GM19043 (cell line): Measurements from ENCODE around the gene ELP6.
"Not testable (repeated sequence)": the region's sequence is repeated elsewhere in the genome, so short reads cannot be mapped to it uniquely, and the experiment has no call there.

Experiments used
- ATAC-seq: cut with Tn5 transposase; IDR thresholded peaks from one replicate; pipeline ENCODE4 v1.9.1; 2021; ENCODE audit warnings: low read depth; ENCODE audit not compliant: unreplicated experiment

Gene ELP6

DNA sequence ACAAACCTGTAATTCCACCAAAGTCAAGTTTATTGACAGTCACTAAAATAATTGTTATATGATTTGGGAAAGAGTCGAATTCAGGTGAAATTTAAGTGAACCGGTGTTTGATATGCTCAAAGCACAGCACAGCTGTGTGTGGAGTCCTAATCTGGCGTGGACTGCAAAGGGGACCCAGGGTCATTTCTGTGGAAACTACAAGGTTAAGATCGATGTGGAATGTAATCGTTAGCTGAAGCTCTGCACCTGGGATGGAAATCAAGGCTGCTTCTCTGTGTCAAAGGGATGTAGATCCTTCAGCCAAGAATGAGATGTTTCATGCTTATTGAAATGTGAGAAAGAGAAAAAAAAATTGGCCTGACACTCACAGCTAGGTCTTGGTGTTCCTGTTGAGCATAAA lies 1.6 kb upstream of the ELP6 start:
- ATAC-seq: no peak

DNA sequence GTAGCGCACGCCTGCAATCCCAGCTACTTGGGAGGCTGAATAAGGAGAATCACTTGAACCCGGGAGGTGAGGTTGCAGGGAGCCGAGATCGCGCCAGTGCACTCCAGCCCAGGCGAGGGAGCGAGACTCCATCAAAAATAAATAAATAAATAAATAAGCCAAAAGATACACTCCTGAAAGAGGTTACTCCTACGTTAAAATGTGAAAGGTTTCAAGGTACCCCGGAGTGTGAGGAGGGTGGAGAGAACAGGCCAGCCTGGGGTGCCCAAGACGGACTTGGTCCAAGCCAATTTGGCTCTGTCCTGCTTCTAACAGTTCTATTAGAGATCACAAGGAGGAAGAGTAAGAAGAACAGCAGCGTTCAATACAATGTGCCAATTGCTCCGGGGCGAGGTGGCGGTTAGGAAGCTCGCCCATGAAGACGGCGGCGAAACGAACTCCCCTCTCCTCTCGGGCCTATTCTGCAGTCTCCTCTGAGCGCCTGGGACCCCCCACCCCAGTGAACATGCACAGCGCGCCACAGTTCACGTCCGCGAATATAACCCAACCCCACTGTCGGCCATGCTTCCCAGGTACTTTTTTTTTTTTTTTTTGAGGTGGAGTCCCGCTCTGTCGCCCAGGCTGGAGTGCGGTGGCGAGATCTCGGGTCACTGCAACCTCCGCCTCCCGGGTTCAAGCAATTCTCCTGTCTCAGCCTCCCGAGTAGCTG lies 942 bp downstream of the ELP6 start:
- ATAC-seq: no peak

- ATAC-seq: not testable (repeated sequence)
These were observed 8.2 kb downstream of the ELP6 start for GRCh38 chr3:47505267-47505666.

DNA sequence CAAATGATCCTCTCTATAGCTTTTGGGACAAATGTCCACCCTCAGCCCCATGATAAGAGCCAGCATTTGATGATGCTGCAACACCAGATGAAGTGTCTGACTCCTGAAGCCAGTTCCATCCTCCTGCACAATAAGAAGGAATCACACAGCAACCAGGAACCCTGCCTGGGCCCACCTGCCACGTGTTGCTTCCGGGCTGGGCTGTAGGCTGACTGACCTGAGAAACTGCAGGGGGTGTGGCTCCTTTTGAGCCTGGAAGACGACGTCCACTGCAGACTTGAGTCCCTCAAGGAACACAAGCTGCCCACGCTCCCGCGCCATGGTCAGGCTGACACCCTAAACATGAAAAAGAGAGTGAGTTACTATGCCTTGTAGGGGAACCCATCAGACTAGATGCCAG lies 9.4 kb downstream of the ELP6 start:
- ATAC-seq: no peak

- ATAC-seq: no peak
These were observed 10.5 kb downstream of the ELP6 start for GRCh38 chr3:47503033-47503432.

GRCh38 chr3:47496892-47497291 lies 16.6 kb downstream of the ELP6 start:
- ATAC-seq: no peak

DNA sequence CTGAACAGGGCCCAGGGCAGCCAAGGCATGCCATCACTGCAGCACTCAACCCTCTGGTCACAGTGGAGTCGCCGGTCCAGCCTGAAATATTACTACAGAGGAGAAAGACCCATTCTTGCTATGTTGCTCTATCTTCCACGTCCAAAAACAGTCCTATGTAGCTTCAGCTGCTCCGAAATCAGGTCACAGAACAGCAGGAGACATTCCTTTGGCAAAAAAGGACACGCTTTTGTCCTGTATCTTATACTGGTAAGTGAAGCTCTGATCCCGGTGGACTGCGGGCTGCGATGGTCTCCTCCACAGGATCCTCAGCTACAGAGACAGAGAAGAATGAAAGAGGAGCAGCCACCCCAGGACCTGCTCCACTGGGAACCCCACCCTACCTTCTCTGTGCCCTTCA lies 17.6 kb downstream of the ELP6 start:
- ATAC-seq: no peak

GRCh38 chr3:47495111-47495510 lies 18.4 kb downstream of the ELP6 start:
- no peak for ATAC-seq

DNA sequence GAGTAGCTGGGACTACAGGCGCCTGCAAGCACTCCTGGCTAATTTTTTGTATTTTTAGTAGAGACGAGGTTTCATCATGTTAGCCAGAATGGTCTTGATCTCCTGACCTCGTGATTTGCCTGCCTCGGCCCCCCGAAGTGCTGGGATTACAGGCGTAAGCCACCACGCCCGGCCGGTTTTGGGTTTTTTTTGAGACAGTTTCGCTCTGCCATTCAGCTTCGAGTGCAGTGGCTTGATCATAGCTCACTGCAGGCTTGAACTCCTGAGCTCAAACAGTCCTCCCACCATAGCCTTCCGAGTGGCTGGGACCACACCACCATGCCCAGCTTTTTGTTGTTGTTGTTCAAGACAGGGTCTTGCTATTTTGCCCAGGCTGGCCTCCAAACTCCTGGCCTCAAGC lies 21.7 kb downstream of the ELP6 start:
- ATAC-seq: no peak

- ATAC-seq: no peak
These were observed 22.3 kb downstream of the ELP6 start for GRCh38 chr3:47491186-47491585.

- ATAC-seq: no peak
These were observed 26.2 kb downstream of the ELP6 start for GRCh38 chr3:47487265-47487664.

- ATAC-seq: no peak
These were observed 27.7 kb downstream of the ELP6 start for GRCh38 chr3:47485812-47486211.

DNA sequence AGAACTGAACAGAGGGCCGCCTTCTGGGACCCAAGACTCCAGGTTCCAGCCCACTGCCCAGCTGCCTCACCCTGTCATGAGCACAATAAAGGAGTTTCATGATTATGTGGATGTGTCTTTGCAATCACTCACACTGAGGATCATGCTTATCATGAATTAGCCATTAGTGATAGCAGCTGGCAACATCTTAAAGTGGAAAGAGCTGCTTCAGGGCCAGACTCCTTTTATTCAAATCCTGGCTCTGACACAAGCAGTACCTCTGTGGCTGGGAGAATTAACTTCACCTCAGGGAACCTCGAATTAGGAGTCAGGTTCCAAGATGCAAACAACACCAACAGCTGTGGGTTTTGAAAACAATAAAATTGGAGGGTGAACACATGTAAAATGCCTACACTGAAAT lies 31.1 kb downstream of the ELP6 start:
- no peak for ATAC-seq

GRCh38 chr3:47481763-47482162 lies 31.7 kb downstream of the ELP6 start:
- ATAC-seq: not testable (repeated sequence)

DNA sequence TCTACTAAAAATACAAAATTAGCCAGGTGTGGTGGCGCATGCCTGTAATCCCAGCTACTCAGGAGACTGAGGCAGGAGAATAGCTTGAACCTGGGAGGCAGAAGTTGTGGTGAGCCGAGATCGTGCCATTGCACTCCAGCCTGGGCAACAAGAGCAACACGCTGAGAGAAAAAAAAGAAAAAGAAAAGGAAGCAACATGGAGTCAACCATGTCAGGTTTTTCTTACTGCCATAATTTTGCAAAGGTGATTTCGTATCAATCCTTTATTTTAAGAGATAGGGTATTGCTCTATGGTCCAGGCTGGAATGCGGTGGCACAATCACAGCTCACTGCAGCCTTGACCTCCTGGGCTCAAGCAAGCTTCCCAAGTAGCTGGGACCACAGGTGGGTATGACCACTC lies 33.2 kb downstream of the ELP6 start:
- ATAC-seq: not testable (repeated sequence)

DNA sequence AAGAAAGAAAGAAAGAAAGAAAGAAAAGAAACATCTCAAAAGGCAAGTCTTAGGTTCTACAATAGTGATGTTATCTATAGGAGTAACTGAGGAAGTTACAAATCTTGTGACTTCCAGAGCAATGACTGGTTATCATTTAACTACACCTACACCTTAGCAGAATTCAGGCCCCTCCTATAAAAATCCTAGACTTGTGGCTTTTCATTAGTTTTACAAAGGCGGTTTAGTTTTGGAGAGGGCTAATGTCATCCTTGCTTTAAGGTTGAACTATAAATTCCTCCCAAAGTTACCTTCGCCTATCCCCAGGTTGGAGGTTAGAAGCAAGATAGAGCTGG lies 33.7 kb downstream of the ELP6 start:
- ATAC-seq: no peak

DNA sequence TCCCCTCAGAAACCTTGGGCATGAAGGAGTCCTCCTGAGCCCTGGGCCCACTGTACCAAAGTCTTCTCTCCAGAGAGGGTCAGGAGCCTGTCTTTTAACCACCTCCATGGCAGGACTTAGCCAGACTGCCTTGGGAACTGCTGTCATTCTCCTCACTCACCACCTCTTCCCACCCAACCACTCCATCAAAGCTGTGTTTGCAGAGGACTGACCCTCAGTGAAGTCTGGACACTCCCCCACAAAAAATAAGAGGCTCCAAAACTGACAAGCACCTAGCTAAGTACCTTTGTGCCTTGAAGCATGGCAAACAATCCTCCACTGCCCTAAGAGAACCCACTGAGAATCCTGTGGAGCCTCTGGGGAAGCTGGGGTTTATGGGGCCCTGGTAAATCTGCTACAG lies 35.5 kb downstream of the ELP6 start:
- no peak for ATAC-seq

DNA sequence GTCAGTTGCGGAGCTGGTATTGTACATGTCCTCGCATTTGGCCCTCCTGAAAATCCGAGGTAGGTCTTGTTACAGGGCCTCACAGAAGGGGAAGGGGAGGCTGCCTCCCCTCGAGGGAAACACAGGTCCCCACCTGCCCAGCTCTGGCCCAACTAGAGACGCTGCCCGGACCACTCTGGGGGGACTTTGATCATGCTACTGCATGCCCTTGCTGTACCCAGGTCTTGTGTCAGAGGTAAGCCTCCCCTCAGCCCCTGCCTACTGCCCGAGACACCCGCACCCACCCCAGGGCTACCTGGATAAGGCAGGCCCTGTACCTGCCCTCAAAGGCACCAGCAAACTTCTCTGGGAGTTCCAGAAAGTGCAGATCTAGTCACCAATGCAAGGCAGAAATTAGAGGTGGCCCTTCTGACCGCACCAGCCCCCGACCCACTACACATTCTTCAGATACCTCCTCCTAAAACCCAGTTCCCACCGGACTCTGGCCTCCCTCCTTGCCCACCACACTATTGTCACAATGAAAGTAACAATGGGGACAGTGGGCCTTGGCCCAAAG lies 36.8 kb downstream of the ELP6 start:
- ATAC-seq: no peak

- ATAC-seq: no peak
These were observed 37.2 kb downstream of the ELP6 start for GRCh38 chr3:47476330-47476626.

- peak; percentile 89 for ATAC-seq
These were observed 37.8 kb downstream of the ELP6 start, which contains the start of gene SCAP for GRCh38 chr3:47475570-47476329. TSS of gene SCAP (minus strand) at chr3:47475941. CDS start at chr3:47442993, 32,948 bp downstream.

- ATAC-seq: no peak
These were observed 38.4 kb downstream of the ELP6 start for GRCh38 chr3:47475029-47475569.

GRCh38 chr3:47473391-47473790 lies 40.1 kb downstream of the ELP6 start:
- no peak for ATAC-seq
